Stromal cell of bone marrow (primary cell): ENCODE results near the gene RAMACL.
"Not testable (repeated sequence)": the region's sequence is repeated elsewhere in the genome, so short reads cannot be mapped to it uniquely, and the experiment has no call there.

Source experiments
- DNase-seq: peaks from one replicate; pipeline ENCODE4 v3.0.0-alpha.2; 2012; ENCODE audit warnings: low read depth

Gene RAMACL

DNA sequence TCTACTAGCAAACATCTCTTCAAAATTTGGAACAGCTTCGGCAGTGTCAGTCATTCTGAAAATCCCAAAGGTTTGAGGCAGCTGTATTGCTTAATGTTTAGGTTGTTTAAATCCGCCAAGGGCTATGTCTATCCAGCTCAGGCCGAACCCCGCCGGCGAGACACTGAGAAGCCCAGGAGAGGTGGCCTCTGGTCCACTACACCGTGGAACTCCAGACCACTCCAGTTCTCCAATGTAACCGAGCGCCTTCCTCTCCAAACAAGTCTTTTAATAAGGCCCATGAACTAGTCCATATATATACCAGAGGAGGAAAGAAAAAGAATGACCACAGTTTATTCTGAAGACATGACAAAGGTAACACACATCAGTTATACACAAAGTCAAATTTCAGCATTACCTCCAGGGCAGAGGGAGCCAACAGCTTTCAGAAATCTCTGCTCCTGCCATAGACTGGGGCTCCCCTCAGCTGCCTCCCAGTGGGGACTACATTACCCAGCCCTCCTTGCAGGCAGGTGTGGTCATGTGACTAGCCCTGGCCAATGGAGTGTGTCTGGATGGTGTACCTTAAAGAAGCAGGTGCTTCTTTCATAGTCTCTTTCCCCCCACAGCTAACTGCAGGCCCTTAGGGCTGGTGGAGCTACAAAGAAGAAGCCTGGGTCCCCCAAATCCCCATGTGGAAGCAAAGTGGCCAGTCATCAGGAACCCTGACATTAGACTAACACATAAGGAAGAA, at the start of gene RAMACL:
Gene RAMACL (minus strand): TSS at position 255 of the 733 bp plus-strand sequence. CDS start 201 bp downstream, at position 54.
- no peak for DNase-seq

DNA sequence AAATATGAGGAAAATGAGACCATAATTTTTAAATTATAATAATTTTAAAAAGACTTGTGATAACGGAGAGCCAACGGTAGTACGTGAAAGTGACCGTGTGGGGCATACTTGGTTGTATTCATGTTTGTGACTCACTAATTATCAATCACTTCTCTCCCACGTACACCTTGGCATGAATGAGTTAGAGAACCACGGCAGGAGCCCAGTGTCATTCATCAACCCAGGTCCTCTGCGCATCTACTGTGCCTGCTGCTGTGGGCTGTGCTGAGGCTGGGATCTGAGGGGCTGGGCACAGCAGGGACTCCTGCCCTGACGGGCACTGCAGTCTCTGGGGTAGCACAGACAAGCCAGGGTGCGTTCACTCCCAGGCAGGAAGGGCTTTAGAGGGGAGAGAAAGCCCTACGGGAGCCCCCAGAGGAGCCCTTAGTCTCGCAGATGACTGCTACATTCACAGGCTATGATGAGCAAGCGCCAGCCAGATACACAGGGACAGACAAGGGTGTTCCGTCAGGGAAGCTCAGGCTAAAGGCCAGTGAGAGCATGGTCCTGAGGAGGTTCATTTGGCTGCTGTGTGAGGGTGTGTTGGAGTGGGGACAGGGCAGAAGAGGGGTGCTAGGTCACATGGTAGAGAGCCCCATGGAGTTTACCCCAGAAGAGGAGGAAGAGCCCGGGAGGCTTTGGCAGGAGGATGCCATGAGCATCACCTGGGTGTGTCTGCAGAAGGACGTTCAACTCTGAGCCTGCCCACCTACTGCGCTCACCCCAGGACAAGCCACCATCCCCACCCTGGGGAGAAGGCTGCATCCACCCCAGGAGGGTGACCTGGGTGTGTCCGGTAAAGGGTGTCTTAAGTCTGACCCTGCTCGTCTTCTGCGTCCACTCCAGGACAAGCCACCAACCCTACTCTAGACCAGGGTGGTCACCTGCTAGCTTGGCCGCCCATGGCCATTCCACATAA, 48.8 kb upstream of the RAMACL start:
- DNase-seq: no peak

DNA sequence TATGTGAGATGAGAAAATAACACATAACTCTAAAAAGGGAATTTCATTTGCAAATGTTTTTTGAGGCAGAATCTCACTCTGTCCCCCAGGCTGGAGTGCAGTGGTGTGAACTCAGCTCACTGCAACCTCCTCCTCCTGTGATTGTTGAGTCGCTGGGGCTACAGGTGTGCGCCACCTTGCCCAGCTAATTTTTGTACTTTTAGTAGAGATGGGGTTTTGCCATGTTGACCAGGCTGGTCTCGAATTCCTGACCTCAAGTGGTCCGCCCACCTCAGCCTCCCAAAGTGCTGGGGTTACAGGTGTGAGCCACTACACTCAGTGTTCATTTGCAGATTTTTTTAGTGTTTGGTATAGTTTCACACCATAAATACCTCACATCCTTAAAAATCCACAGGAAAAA, 48.1 kb upstream of the RAMACL start:
- DNase-seq: not testable (repeated sequence)

DNA sequence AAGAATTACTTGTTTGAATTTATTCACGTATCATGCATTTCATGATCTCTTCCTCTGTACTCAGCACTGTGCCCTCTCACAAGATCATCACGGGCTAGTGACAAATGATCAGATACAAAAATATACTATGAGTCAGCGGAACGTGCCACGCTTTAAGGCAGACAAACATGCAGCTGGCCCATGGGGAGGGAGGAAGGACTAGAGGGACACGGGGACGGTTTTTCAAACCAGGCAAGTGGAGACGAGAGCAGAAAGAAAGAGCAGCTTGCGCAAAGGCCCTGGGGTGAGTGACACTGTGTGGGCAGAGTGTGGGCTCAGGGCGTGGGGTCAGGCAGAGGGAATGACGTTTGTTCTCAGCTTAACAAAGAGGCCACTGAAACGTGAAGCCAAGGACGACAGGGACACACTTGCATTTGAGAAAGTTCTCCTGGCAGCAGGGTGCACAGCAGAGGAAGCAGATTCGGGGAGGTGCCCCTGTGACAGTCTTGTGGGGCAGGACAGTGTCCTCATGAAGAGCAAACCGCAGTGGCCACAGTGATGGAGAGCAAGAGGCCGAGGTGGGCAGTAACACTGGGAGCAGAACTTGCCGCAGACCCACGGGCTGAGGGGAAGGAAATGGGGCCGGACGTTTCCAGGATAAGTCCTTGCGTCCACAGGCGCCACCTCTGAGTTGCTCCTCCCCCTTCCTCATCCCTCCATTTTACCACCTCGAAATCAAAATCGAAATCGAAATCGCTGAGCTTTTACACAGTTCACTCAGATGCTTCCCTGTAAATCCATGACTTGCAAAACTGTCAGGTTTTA, 47.5 kb upstream of the RAMACL start:
- no peak for DNase-seq

DNA sequence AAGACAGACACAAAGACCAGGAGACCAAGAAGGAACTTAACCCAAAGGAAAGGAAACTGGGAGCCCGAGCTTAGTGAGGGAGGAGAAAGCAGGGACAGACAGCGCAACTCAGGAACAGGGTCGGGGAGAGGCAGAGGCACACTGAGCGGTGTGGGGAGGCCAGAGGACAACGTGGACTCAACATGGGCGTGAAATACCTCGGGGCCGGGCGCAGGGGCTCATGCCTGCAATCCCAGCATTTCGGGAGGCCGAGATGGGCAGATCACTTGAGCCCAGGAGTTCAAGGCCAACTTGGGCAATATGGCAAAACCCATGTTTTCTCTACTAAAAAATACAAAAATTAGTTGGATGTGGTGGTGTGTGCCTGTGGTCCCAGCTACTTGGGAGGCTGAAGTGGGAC, 46.3 kb upstream of the RAMACL start:
- no peak for DNase-seq

DNA sequence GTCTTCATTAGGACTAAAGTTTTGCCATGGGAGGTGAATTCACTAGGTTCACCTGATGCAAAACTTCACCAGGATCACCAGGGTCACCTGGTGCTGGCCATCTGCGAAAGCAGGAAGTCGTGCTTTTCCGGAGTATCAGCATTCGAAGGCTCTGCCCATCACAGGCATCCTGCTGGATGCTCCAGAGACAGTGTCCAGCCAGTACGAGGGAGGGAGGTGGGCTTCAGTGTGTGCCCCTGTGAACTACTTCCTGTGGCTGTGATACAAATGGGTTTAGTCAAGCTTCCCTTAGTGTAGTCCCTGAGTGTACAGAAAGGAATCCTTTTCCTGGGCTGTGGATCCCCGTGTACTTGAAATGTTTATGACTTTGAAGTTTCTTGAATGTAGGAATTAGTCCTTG, 44.0 kb upstream of the RAMACL start:
- DNase-seq: no peak

DNA sequence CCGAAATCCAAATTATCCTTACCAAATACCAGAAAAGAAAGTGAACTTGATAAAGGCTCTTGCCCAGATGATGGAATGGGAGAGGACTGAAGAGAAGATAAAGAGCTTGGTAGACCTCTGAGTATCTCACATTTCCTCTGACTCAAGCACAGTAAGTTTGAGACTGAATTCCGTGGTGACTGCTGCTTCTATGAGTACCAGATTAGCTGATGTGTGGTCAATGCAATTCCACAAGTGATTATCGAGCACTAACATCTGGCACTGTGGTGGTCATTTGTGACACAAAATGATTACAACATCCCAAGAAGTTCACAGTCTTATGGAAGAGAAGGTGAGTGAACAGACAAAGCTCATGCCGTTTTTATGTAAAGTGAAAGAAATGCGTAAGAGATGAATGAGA, 43.1 kb upstream of the RAMACL start:
- DNase-seq: no peak

DNA sequence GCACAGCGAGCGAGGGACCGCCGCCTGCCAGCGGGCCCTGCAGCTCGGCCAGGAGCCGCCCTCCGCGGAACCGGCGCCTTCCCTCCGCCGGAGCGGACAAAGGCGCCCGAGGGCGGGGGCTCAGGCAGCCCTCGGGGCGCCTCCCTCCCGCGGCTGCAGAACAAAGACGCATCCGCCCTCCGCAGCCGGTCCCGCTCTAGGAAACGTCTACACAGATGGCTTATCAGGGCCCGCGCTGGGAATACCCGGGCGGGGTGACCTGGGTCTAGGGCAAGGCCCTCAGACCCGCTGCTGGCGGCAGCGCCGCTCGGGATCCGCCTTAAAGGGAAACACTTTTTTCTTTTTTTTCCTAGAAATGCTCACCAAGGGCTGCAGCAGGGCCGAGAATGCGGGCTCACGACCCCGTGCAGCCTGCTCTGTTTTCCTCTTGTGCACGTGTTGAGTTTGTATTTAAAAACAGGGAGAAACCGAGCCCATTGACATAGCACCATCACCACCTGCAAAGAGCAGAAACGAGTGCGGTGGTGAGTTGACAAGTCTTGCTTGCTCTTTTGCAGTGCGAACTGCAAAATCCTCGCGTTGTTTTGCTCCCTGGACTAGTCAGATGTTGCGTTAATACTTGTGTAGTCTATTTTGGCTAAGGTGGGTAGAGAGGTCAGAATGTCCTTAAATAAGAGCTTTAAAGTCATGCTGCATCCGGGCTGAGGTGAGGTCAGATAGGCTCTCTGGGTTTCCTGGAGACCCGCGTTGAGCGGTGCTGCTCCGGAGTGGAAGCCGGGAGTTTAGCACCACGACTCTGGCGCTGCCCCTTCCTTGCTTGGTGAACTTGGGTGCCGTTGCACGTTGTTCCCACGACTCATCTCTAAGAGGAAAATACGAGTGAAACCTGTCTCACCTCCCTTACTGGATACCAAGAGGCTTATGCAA, 41.7 kb upstream of the RAMACL start:
- DNase-seq: no peak

DNA sequence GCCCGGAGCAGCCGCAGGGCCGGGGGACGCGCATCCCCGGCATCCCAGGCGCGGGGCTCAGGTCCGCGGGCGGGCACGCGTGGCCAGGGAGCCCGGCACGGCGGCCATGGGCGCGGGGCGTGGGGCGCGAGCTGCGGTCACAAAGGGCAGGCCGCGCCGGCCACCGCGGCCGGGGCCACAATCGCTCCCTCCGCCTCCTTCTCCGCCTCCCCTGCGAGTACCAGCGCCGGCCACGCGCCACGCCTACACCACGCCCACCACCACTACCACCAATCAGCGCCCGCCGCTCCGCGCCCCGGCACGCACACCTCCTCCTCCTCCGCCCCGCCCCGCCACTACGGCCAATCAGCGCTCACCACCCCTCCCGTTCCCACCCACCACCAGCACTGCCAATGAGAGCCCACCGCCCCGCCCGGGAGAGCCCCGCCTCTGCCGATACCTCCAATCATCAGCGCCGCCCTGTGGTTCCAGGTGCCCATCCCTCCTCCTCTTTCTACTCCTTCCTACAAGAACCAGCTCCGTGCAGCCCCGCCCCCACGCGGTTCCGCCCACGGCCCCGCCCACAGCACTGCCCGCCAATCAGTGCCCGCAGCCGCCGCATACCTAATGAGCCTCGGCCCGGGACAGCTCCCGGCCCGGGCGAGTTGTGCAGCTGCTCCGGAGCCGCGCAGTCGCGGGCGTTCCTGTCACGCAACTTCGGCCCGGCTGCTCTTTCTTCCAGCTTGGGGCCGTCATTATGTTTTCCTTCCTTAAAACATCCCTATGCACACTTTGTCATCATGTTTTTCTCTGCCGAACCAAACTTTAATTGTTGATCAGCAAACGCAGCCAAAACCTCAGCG, 40.8 kb upstream of the RAMACL start, which contains the start of gene RPS6KA2:
Gene RPS6KA2 (minus strand): TSS at position 219 of the 842 bp plus-strand sequence. CDS start 232 bp downstream, outside the sequence.
- peak; percentile 99 for DNase-seq

DNA sequence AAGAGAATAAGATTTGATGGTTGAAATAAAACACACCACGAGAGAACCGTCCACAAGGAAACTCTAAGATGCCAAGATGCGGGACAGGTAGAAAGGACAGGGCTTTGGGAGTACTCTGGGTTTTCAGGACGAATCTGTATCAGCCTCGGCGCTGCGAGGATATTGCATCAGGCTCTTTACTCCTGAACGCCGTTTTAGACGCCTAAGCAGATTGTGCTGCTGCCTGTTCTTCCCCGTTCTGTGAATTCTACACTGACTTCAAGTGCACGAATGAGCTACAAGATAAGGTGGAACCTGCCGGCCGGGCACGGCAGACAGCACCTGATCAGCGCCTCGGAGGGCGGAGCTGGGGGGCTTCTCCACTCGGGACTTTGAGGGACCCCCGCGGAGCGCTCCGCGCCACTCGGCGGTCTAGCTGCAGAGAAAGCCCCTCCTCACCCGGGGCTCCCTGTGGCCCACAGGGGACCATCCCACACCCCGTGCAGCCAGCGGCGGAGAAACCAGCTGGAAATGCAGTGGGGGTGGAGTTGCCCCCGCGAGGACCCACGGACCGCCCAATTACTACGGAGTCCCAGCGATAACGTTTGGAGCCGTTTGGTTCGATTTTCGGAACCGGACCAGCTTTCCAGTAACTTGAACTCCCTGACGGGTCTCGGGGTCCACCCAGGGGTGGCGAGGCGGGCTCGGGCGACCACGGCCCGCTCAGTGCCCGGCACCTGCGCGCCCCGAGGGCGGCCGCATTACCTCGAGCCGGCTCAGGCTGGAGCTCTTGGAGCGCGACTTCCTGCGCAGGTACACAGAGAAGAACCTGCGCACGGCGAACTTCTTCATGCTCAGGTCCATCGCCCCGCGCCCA, 39.9 kb upstream of the RAMACL start:
- no peak for DNase-seq

DNA sequence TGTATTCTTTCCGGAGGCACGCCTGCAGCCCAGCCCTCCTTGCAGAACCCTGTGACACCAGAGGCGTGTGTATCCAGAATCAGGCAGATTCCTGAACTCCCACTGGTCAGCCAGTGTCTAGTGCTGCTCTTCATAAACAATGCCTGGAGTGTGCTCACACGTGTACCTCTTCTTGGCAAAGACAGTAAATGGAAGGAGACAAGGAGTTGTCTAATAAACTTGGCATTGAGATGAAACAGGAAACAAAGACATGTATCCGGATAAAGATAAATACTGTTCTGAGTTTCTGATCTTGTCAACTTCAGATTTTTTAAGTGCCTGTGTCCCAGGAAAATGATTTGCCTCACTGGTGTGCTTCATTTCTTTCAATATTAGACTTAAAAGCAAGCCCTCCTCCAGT, 38.9 kb upstream of the RAMACL start:
- DNase-seq: no peak

DNA sequence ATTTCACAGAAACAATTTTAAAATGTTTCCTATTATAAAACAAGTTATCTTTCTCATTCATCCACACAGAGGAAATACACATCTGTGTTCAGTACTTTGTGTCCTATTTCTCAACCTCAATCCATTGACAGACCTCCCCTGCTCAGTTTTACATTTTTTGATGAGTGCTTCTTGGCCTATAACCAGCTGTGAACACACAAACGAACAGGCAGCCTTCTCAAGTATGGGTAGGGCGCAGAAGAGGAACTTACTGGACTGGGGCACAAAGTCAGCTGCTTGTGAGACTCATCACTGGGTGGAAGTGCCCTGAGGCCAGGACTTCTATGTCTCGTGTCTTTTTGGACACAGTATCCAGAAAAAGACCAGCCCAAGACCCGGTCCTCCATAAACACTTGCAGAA, 37.8 kb upstream of the RAMACL start:
- no peak for DNase-seq

DNA sequence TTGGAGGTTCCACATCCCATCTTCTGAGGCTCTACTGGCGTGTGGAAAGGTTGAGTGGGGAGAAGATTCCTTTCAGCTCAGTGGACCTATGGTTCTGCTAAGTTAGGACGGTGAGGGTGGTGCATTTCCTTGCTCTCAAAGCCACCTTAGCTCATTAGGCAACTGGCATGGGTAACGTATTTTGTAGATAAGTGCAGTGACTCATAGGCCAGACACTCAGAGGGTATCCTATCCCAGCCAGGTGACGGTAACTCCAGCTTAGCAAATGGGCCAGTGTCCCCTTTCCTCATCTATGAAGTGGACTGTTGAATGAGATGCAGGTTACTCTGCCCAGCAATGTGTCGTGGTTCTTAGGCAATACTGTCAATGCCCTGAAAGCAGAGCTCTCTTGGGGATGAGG, 36.8 kb upstream of the RAMACL start:
- no peak for DNase-seq

DNA sequence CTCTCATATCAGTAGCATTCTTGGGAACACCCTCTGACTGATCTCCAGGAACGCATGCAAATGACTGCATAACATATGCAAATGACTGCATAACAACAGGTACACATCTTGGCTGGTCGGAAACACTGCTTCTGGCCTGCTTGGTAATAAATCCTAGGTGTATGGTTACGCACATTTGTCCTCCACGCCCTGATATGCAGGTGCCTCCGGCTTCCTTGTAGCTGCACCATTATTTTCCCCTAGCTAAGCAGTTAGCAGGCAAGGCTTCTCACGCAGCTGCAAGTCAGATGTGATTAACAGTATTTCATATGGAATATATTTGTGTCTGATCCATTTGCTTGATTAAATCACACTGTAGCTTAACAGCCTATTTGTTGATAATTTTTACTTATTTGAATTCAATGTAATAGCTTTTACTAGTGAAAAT, 34.6 kb upstream of the RAMACL start:
- DNase-seq: no peak

DNA sequence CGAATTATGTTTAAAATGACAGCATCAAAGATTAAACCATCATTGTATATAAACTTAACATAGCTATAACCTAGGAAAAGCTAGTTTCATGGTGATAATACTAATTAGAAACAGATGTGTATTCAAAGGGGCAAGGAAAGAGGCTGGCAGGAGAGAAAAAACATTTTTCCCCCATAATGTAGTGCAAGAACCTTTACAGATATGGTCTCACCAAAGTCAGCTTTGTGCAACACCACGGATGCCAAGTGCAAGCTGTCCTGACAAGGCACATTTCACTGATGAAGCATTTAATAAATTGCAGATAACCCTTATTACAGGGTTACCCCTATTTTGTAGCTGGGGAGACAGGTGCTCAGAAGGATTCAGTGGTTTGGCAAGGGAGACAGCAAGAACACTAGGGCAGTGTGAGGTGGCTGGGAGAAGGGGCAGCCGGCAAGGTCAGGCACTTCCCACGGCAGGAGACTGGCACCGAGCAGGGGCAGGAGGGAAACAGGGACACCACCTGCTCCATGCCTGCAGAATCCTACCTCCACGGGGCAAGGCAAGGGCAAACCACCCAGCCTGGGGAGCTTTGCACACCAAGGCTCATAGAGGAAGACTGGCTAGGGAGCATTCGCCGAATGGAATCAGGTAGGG, 34.1 kb upstream of the RAMACL start:
- no peak for DNase-seq

DNA sequence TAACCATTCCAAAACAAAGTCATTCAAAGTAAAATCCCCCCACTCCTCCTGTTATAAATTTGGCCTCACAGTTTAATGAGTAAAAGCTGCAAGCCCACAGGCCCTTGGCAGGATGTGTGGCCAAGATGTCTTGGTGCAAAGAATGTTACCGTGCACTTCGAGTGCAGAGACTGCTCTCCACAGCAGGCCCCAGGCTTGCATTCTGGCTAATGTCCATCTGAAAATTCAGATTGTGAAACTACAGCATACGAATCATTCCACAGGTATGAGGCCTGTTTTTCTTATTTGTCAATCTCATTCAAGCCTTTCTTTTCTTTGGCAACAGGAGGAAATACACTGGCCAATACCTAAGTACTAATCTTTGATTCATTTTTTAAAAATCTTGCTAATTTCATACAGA, 33.4 kb upstream of the RAMACL start:
- peak; percentile 92 for DNase-seq

DNA sequence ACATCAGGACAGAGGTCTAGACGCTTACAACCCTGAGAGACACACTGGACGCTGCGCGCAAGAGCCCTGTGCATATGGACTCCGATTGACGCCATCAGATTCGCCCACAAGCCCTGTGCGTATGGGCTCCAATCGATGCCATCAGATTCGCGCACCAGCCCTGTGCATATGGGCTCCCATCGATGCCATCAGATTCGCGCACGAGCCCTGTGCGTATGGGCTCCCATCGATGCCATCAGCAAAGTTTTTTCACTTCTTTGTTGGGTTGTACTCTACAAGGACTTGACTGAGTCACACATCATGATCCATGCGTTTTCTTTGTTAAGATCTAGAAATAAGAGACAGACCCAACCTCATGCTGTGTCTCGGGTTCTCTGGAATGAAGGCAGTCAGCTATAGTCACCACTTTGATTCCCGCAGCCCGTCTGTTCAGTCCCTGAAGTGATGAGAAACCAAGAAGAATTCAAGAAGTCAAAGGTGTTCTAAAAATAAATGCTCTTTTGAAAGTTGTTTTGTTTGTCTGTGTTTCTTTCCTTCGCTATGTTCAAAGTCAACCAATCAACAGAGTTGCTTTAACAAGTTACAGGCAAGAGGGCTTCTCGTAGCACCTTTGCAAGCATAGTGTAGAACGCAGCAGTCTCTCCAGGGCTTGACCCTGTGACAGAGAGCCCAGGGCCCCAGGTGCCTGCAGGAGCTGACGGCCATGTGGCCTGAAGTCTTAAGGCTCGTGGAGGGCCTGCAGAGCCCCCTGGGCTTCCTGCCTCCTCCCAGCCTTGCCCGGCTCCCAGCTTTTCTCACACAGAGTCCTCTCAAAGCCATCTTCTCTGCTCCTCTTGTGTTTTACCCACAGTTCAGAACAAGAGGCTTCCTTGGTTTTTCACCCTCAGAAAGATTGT, 32.6 kb upstream of the RAMACL start:
- DNase-seq: no peak

DNA sequence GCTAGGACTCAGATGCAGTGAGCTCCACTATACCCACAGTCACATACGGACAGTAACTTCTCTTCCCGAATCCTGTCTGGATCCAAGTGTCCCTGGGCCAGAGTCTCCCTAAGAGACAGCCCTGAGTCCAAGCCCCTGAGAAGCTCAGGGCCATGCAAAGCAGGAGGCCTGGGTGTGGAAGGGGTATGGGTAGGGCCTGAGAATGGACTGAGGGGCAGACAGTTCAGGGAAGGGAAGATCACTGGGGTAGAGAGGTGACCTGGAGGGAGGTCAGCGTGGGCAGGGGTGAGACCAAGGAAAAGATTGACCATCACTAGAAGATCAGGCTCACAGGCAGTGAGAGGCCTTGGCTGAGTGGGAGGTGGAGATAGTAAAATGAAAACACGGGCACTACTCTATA, 31.8 kb upstream of the RAMACL start:
- DNase-seq: no peak
